Lower leg skin (tissue), 3 donors: ENCODE data around the gene NPAT.

Experiments used
- CTCF ChIP-seq, 3 donors: fragments of 450-650 bp; IDR thresholded peaks; one replicate each; pipeline ENCODE4 v1.5.1; 2016; ENCODE audit warnings: antibody characterized with exemption in 3 of 3, mild to moderate bottlenecking in 3 of 3, moderate library complexity in 2 of 3
- POLR2A ChIP-seq, 2 donors: fragments of 450-650 bp; IDR thresholded peaks; one replicate each; pipeline ENCODE4 v1.6.1; 2016 to 2017; ENCODE audit warnings: antibody characterized with exemption in 2 of 2, mild to moderate bottlenecking in 1 of 2, moderate library complexity in 1 of 2

- TF ChIP-seq CTCF (IDR thresholded peaks at IDR 0.05) (no peak), POLR2A (IDR thresholded peaks at IDR 0.05) (no peak)
Observed at GRCh38 chr11:108115500-108116140, 106.8 kb downstream of the NPAT start.
